Progenitor cell of endocrine pancreas (in vitro differentiated cells): ENCODE measurements around the gene LPCAT3. TPM values are rescaled to one million over a fixed set of nuclear protein-coding genes. Genes with fewer than 3 reads are reported as not detected.

ENCODE experiments used
- DNase-seq: peaks from one replicate; pipeline ENCODE4 v3.0.0; 2021; ENCODE audit warnings: low spot score; ENCODE audit not compliant: unreplicated experiment
- H3K27ac Mint-ChIP-seq: 2 replicates; pipeline ENCODE4 v1.8.0; 2021; ENCODE audit warnings: mild to moderate bottlenecking, moderate library complexity, mixed read lengths
- H3K27me3 Mint-ChIP-seq: 2 replicates; pipeline ENCODE4 v1.8.0; 2021; ENCODE audit warnings: mixed read lengths
- H3K36me3 Mint-ChIP-seq: 2 replicates; pipeline ENCODE4 v1.8.0; 2022; ENCODE audit warnings: mixed read lengths; ENCODE audit not compliant: insufficient read depth
- H3K4me1 Mint-ChIP-seq: 2 replicates; pipeline ENCODE4 v1.8.0; 2021; ENCODE audit warnings: low read depth, mixed read lengths
- H3K4me3 Mint-ChIP-seq: 2 replicates; pipeline ENCODE4 v1.8.0; 2021; ENCODE audit warnings: low read depth, mild to moderate bottlenecking, moderate library complexity, mixed read lengths
- H3K9me3 Mint-ChIP-seq: 2 replicates; pipeline ENCODE4 v1.8.0; 2021; ENCODE audit warnings: low read depth, mixed read lengths
- CTCF ChIP-seq: fragments of 200-600 bp; sonication (generic); IDR thresholded peaks from one replicate; pipeline ENCODE4 v1.5.0; 2021; ENCODE audit warnings: antibody characterized with exemption, mild to moderate bottlenecking; ENCODE audit not compliant: unreplicated experiment
- total RNA-seq: library from RNA; stranded (reverse); gene quantifications from 2 replicates; pipeline ENCODE4 v1.2.1, GENCODE V29; 2021

LPCAT3 gene
- total RNA-seq, 1 donor from 2014 or later: 81.8 TPM

- H3K9me3 Mint-ChIP-seq: no peaks in the 10 kb centered on the region
- peaks cover 38% of the 10 kb centered on the region for H3K4me1 Mint-ChIP-seq
- H3K4me3 Mint-ChIP-seq: peak overlapping the region; percentile 86
- H3K27ac Mint-ChIP-seq: peak overlapping the region; percentile 100
- H3K27me3 Mint-ChIP-seq: no peaks in the 10 kb centered on the region
- H3K36me3 Mint-ChIP-seq: peaks cover 2% of the 10 kb centered on the region
- TF ChIP-seq CTCF: no peak
- no peak for DNase-seq
These were observed 71.3 kb downstream of the LPCAT3 start for GRCh38 chr12:6946920-6947374.

- H3K4me3 Mint-ChIP-seq: peak overlapping the region; percentile 86
- no peaks in the 10 kb centered on the region for H3K27me3 Mint-ChIP-seq
- TF ChIP-seq CTCF: peak; percentile 24
- H3K4me1 Mint-ChIP-seq: peaks cover 38% of the 10 kb centered on the region
- no peaks in the 10 kb centered on the region for H3K9me3 Mint-ChIP-seq
- peak; percentile 99 for DNase-seq
- peak overlapping the region; percentile 100 for H3K27ac Mint-ChIP-seq
- H3K36me3 Mint-ChIP-seq: peaks cover 5% of the 10 kb centered on the region
These were observed 72.0 kb downstream of the LPCAT3 start for GRCh38 chr12:6946033-6946919.

GRCh38 chr12:6945613-6946012, 72.7 kb downstream of the LPCAT3 start:
- no peak for TF ChIP-seq CTCF
- peak overlapping the region; percentile 100 for H3K27ac Mint-ChIP-seq
- H3K36me3 Mint-ChIP-seq: peaks cover 9% of the 10 kb centered on the region
- H3K4me3 Mint-ChIP-seq: peak overlapping the region; percentile 86
- no peak for DNase-seq
- H3K9me3 Mint-ChIP-seq: no peaks in the 10 kb centered on the region
- H3K27me3 Mint-ChIP-seq: no peaks in the 10 kb centered on the region
- peaks cover 38% of the 10 kb centered on the region for H3K4me1 Mint-ChIP-seq

GRCh38 chr12:6944381-6945186, 73.7 kb downstream of the LPCAT3 start:
- H3K4me1 Mint-ChIP-seq: peaks cover 37% of the 10 kb centered on the region
- H3K9me3 Mint-ChIP-seq: no peaks in the 10 kb centered on the region
- H3K36me3 Mint-ChIP-seq: peaks cover 15% of the 10 kb centered on the region
- peak; percentile 89 for DNase-seq
- H3K4me3 Mint-ChIP-seq: peak overlapping the region; percentile 86
- no peaks in the 10 kb centered on the region for H3K27me3 Mint-ChIP-seq
- H3K27ac Mint-ChIP-seq: peak overlapping the region; percentile 100
- peak; percentile 90 for TF ChIP-seq CTCF

GRCh38 chr12:6943722-6944380, 74.4 kb downstream of the LPCAT3 start, which contains the start of the genes C12orf57 and RNU7-1:
TSS of gene C12orf57 (plus strand) at chr12:6944022. CDS start at chr12:6944122, 100 bp downstream.
TSS of gene RNU7-1 (plus strand) at chr12:6943816.
- peak within 1 kb of the TSS; percentile 100 for H3K27ac Mint-ChIP-seq
- H3K27me3 Mint-ChIP-seq: no peaks in the 10 kb centered on the region
- no peaks in the 10 kb centered on the region for H3K9me3 Mint-ChIP-seq
- H3K4me1 Mint-ChIP-seq: peaks cover 39% of the 10 kb centered on the region
- TF ChIP-seq CTCF: no peak
- H3K4me3 Mint-ChIP-seq: peak within 1 kb of the TSS; percentile 86
- peaks cover 19% of the 10 kb centered on the region for H3K36me3 Mint-ChIP-seq
- DNase-seq: peak; percentile 64
